SK-N-SH treated with all-trans-retinoic acid at 6 μM for 48 hours (cell line): ENCODE results near the gene NEGR1.

Experiments used
- ARNTL ChIP-seq: fragments of 450-650 bp; formaldehyde crosslinking; IDR thresholded peaks from 2 replicates; pipeline ENCODE4 v1.5.0; 2020; ENCODE audit warnings: low read depth, mild to moderate bottlenecking, moderate library complexity, borderline replicate concordance
- BACH2 ChIP-seq: fragments of 250-450 bp; sonication (Bioruptor Pico); IDR thresholded peaks from 2 replicates; pipeline ENCODE4 v1.9.0; 2021; ENCODE audit warnings: mild to moderate bottlenecking, borderline replicate concordance
- CREB5 ChIP-seq: fragments of 250-450 bp; sonication (Bioruptor Pico); IDR thresholded peaks from 2 replicates; pipeline ENCODE4 v1.5.1; 2020; ENCODE audit warnings: low read depth, mild to moderate bottlenecking, moderate library complexity
- OSR1 ChIP-seq: fragments of 250-450 bp; sonication (Bioruptor Pico); IDR thresholded peaks from 2 replicates; pipeline ENCODE4 v1.8.0; 2022; ENCODE audit warnings: moderate library complexity, mild to moderate bottlenecking, inconsistent platforms
- PATZ1 ChIP-seq: fragments of 250-450 bp; sonication (Bioruptor Pico); IDR thresholded peaks from 2 replicates; pipeline ENCODE4 v1.8.0; 2020; ENCODE audit warnings: mild to moderate bottlenecking, moderate library complexity, borderline replicate concordance
- RARB ChIP-seq: fragments of 250-450 bp; sonication (Bioruptor Pico); IDR thresholded peaks from 2 replicates; pipeline ENCODE4 v1.8.0; 2021; ENCODE audit warnings: mild to moderate bottlenecking, moderate library complexity
- TSHZ2 ChIP-seq: fragments of 250-450 bp; sonication (Bioruptor Pico); IDR thresholded peaks from 2 replicates; pipeline ENCODE4 v1.5.0; 2020; ENCODE audit warnings: mild to moderate bottlenecking, moderate library complexity
- ZC3H10 ChIP-seq: fragments of 250-450 bp; sonication (Bioruptor Pico); IDR thresholded peaks from 2 replicates; pipeline ENCODE4 v1.5.1; 2021; ENCODE audit warnings: mild to moderate bottlenecking, moderate library complexity
- ZFP3 ChIP-seq: fragments of 250-450 bp; sonication (Bioruptor Pico); IDR thresholded peaks from 2 replicates; pipeline ENCODE4 v1.5.0; 2020; ENCODE audit warnings: mild to moderate bottlenecking, moderate library complexity
- ZFP30 ChIP-seq: fragments of 450-650 bp; formaldehyde crosslinking; IDR thresholded peaks from 2 replicates; pipeline ENCODE4 v1.5.0; 2022; ENCODE audit warnings: mild to moderate bottlenecking, moderate library complexity
- TF ChIP-seq, protein P1 (sequence below): fragments of 250-450 bp; sonication (Bioruptor Pico); IDR thresholded peaks from 2 replicates; pipeline ENCODE4 v1.5.1; 2021; ENCODE audit warnings: mild to moderate bottlenecking, moderate library complexity
- TF ChIP-seq, protein P2 (sequence below): fragments of 250-450 bp; sonication (Bioruptor Pico); IDR thresholded peaks from 2 replicates; pipeline ENCODE4 v1.8.0; 2021; ENCODE audit warnings: low read depth, mild to moderate bottlenecking, moderate library complexity, borderline replicate concordance

DNA sequence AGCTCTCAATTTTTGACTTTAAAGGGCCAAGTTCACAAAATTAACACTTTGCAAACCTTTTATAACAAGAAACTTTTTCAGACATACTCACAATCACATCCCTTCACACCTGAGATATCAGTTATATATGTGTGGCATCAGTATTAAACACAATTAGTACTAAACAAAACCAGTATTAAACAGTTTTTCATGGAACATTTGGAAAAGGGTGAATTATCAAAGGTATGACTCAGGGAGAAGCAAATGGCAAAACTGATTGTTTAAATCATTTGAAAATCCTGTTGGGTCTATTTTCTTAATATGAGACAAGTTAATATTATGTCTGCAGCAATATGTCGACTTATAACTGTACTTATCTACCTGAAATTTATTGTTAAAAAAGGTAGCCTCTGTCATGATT is 587.3 kb downstream of the NEGR1 start:
- TF ChIP-seq OSR1 (no peak), CREB5 (CRISPR knock-in tag) (no peak), ZC3H10 (CRISPR knock-in tag) (no peak), TSHZ2 (CRISPR knock-in tag) (no peak), ZFP3 (CRISPR knock-in tag) (no peak), BACH2 (CRISPR knock-in tag) (no peak), PATZ1 (no peak), RARB (CRISPR knock-in tag) (no peak), ARNTL (CRISPR knock-in tag) (no peak), ZFP30 (CRISPR knock-in tag) (no peak)
- TF ChIP-seq, protein P1, sequence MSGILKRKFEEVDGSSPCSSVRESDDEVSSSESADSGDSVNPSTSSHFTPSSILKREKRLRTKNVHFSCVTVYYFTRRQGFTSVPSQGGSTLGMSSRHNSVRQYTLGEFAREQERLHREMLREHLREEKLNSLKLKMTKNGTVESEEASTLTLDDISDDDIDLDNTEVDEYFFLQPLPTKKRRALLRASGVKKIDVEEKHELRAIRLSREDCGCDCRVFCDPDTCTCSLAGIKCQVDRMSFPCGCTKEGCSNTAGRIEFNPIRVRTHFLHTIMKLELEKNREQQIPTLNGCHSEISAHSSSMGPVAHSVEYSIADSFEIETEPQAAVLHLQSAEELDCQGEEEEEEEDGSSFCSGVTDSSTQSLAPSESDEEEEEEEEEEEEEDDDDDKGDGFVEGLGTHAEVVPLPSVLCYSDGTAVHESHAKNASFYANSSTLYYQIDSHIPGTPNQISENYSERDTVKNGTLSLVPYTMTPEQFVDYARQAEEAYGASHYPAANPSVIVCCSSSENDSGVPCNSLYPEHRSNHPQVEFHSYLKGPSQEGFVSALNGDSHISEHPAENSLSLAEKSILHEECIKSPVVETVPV (CRISPR knock-in tag): no peak
- TF ChIP-seq, protein P2, sequence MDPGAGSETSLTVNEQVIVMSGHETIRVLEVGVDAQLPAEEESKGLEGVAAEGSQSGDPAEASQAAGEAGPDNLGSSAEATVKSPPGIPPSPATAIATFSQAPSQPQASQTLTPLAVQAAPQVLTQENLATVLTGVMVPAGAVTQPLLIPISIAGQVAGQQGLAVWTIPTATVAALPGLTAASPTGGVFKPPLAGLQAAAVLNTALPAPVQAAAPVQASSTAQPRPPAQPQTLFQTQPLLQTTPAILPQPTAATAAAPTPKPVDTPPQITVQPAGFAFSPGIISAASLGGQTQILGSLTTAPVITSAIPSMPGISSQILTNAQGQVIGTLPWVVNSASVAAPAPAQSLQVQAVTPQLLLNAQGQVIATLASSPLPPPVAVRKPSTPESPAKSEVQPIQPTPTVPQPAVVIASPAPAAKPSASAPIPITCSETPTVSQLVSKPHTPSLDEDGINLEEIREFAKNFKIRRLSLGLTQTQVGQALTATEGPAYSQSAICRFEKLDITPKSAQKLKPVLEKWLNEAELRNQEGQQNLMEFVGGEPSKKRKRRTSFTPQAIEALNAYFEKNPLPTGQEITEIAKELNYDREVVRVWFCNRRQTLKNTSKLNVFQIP: no peak
